Bronchial epithelial cell (primary cell): ENCODE results near the gene ADAM12. TPM values are rescaled to one million over a fixed set of nuclear protein-coding genes. Genes with fewer than 3 reads are reported as not detected.

Experiments used
- DNase-seq: peaks from one replicate; pipeline ENCODE4 v3.0.0-alpha.2; 2010; ENCODE audit warnings: low read depth
- FAIRE-seq: peaks from 2 replicates; lab custom pipeline; 2011; peaks lifted over from hg19 to GRCh38; lab: Jason Lieb, UNC
- H3K27me3 ChIP-seq: 2 replicates; pipeline ENCODE4 v1.5.1; 2011; ENCODE audit warnings: low read length; ENCODE audit not compliant: control insufficient read depth, insufficient read depth
- H3K36me3 ChIP-seq: 2 replicates; pipeline ENCODE4 v1.5.1; 2011; ENCODE audit warnings: low read length; ENCODE audit not compliant: control insufficient read depth, insufficient read depth
- H3K4me3 ChIP-seq: 2 replicates; pipeline ENCODE4 v1.5.1; 2011; ENCODE audit warnings: mild to moderate bottlenecking, low read depth, low read length, control low read depth
- total RNA-seq: library from RNA; depleted of rRNA; stranded (reverse); fragments of >200 nt; gene quantifications from 2 replicates; pipeline ENCODE4 v1.2.1, GENCODE V29; 2014
- TF ChIP-seq, protein P1 (sequence below): IDR thresholded peaks from 2 replicates; pipeline ENCODE4 v1.5.1; 2011; ENCODE audit warnings: mild to moderate bottlenecking, moderate library complexity, low read length, control low read depth, inconsistent platforms; ENCODE audit not compliant: insufficient read depth, severe bottlenecking

ADAM12 gene
- total RNA-seq, 1 donor from 2014 or later = 1.8 TPM

GRCh38 chr10:125964558-125964957 lies 423.7 kb downstream of the ADAM12 start:
- TF ChIP-seq, protein P1, sequence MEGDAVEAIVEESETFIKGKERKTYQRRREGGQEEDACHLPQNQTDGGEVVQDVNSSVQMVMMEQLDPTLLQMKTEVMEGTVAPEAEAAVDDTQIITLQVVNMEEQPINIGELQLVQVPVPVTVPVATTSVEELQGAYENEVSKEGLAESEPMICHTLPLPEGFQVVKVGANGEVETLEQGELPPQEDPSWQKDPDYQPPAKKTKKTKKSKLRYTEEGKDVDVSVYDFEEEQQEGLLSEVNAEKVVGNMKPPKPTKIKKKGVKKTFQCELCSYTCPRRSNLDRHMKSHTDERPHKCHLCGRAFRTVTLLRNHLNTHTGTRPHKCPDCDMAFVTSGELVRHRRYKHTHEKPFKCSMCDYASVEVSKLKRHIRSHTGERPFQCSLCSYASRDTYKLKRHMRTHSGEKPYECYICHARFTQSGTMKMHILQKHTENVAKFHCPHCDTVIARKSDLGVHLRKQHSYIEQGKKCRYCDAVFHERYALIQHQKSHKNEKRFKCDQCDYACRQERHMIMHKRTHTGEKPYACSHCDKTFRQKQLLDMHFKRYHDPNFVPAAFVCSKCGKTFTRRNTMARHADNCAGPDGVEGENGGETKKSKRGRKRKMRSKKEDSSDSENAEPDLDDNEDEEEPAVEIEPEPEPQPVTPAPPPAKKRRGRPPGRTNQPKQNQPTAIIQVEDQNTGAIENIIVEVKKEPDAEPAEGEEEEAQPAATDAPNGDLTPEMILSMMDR = no peak
- no peak for FAIRE-seq
- Histone ChIP-seq H3K4me3 (no peak overlapping the region), H3K36me3 (no peaks in the 10 kb centered on the region), H3K27me3 (no peaks in the 10 kb centered on the region)
- no peak for DNase-seq
